Thyroid gland (tissue), 4 donors: ENCODE results near the gene GYS1. TPM values are rescaled to one million over a fixed set of nuclear protein-coding genes. Genes with fewer than 3 reads are reported as not detected.

Source experiments
- DNase-seq, 2 donors: peaks; one replicate each; pipeline ENCODE4 v3.0.0-alpha.2; 2019
- H3K27ac ChIP-seq, 3 donors: fragments of 200-600 bp; sonication (generic); 1 replicate in 2 of 3; 2 replicates in 1 of 3; pipeline ENCODE4 v1.5.1; 2016 to 2019; ENCODE audit warnings: mild to moderate bottlenecking in 1 of 3, moderate library complexity in 1 of 3
- H3K27me3 ChIP-seq: fragments of 200-600 bp; sonication (generic); one replicate; pipeline ENCODE4 v1.5.1; 2019
- H3K36me3 ChIP-seq, 2 donors: fragments of 200-600 bp; sonication (generic); one replicate each; pipeline ENCODE4 v1.5.1; 2016 to 2019
- H3K4me1 ChIP-seq, 2 donors: fragments of 200-600 bp; sonication (generic); one replicate each; pipeline ENCODE4 v1.5.1; 2017 to 2019
- H3K4me3 ChIP-seq, 3 donors: fragments of 200-600 bp; sonication (generic); replicated peaks in 1 of 3; 1 replicate in 2 of 3; 2 replicates in 1 of 3; pipeline ENCODE4 v1.5.1; 2016; ENCODE audit warnings: mild to moderate bottlenecking in 1 of 3
- H3K9me3 ChIP-seq: fragments of 200-600 bp; sonication (generic); one replicate; pipeline ENCODE4 v1.5.1; 2017
- CTCF ChIP-seq, 6 experiments: fragments of 200-600 bp in 3 of 6; fragments of 450-650 bp in 3 of 6; sonication (generic) in 3 of 6; IDR thresholded peaks; one replicate each; pipeline ENCODE4 v1.5.1; 2016 to 2019; ENCODE audit warnings: antibody characterized with exemption in 6 of 6, mild to moderate bottlenecking in 2 of 6, inconsistent platforms in 1 of 6, moderate library complexity in 1 of 6
- POLR2A ChIP-seq, 2 donors: fragments of 450-650 bp; IDR thresholded peaks; one replicate each; pipeline ENCODE4 v1.6.1; 2017; ENCODE audit warnings: antibody characterized with exemption in 2 of 2, mild to moderate bottlenecking in 2 of 2, moderate library complexity in 1 of 2
- WGBS, 2 donors: methylation state at CpG; one replicate each; pipeline ENCODE4 v1.1.5; 2017; 5-methylcytosine and 5-hydroxymethylcytosine counted together
- intact Hi-C: fragments of 100-400 bp; cut with DNase I; formaldehyde crosslinking; loops from one replicate; pipeline ENCODE4 v1.15.1; 2023
- total RNA-seq, 4 donors: library from RNA; depleted of rRNA; stranded (reverse); fragments of >200 nt; gene quantifications; one replicate each; pipeline ENCODE4 v1.2.3, GENCODE V29; 2016

The GYS1 gene
- total RNA-seq, 4 donors from 2014 or later: 17.9 to 33.2 (median 23.9) TPM

DNA sequence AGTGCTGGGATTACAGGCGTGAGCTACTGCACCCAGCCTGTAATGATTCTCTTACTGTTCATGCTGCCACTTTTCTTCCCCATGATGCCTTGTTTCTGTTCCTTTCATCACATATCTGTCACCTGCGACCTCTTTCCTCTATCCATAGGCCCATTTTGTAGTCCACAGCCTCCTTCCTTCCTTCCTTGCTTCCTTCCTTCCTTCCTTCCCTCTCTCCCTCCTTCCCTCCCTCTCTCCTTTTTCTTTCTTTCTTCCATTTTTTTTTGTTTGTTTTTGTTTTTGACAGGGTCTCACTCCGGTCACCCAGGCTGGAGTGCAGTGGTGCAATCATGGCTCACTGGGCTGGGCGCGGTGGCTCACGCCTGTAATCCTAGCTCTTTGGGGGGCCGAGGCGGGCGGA is 4.2 kb downstream of the GYS1 start:
- Histone ChIP-seq H3K36me3 (peaks cover 12 to 30% of the 10 kb centered on the region in 2 donors), H3K9me3 (no peaks in the 10 kb centered on the region), H3K4me1 (peaks cover 12% of the 10 kb centered on the region in 2 donors), H3K4me3 (no peak overlapping the region), H3K27ac (no peak overlapping the region), H3K27me3 (no peaks in the 10 kb centered on the region)
- 94 to 98% methylated on average over 9 of the region's 9 CpGs for WGBS, 2 donors
- no peak for DNase-seq
- TF ChIP-seq POLR2A (IDR thresholded peaks at IDR 0.05) (no peak), CTCF (IDR thresholded peaks at IDR 0.05) (no peak)
- intact Hi-C loops: no loop called here

GRCh38 chr19:48988286-48988685 is 4.8 kb downstream of the GYS1 start:
- H3K27ac ChIP-seq: no peak overlapping the region
- peaks cover 12% of the 10 kb centered on the region in 2 donors for H3K4me1 ChIP-seq
- intact Hi-C loops: no loop called here
- peaks cover 12 to 32% of the 10 kb centered on the region in 2 donors for H3K36me3 ChIP-seq
- TF ChIP-seq POLR2A (IDR thresholded peaks at IDR 0.05): no peak
- no peak for TF ChIP-seq CTCF (IDR thresholded peaks at IDR 0.05)
- H3K27me3 ChIP-seq: no peaks in the 10 kb centered on the region
- no peaks in the 10 kb centered on the region for H3K9me3 ChIP-seq
- DNase-seq: no peak
- H3K4me3 ChIP-seq: no peak overlapping the region
- 95 to 97% methylated on average over 7 of the region's 7 CpGs for WGBS, 2 donors

GRCh38 chr19:48987323-48987722 is 5.8 kb downstream of the GYS1 start:
- Histone ChIP-seq H3K36me3 (peaks cover 12 to 32% of the 10 kb centered on the region in 2 donors), H3K9me3 (no peaks in the 10 kb centered on the region), H3K27me3 (no peaks in the 10 kb centered on the region), H3K27ac (no peak overlapping the region), H3K4me1 (peaks cover 12% of the 10 kb centered on the region in 2 donors), H3K4me3 (no peak overlapping the region)
- WGBS, 2 donors: 85 to 92% methylated on average over 7 of the region's 7 CpGs
- TF ChIP-seq POLR2A (IDR thresholded peaks at IDR 0.05) (no peak), CTCF (IDR thresholded peaks at IDR 0.05) (no peak)
- intact Hi-C loops: no loop called here
- no peak for DNase-seq

DNA sequence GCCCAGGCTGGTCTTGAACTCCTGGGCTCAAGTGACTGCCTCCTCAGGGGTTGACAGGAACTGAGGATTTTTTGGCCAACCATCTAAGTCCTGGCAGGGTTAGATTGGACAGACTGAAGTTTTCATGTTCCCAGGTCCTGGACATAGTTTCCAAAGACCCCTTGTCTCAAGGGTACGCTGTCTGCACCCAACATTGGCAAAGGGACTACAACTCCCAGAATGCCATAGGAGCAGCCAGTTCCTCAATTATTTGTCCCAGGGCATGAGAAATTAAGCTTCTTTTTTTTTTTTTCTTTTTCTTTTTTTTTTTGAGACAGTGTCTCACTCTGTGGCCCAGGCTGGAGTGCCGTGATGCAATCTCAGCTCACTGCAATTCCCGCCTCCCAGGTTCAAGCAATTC is 6.9 kb downstream of the GYS1 start:
- peaks cover 12 to 35% of the 10 kb centered on the region in 2 donors for H3K36me3 ChIP-seq
- intact Hi-C loops: no loop called here
- no peaks in the 10 kb centered on the region for H3K27me3 ChIP-seq
- H3K27ac ChIP-seq: no peak overlapping the region
- WGBS, 2 donors: 95 to 97% methylated on average over 3 of the region's 3 CpGs
- no peak for DNase-seq
- TF ChIP-seq POLR2A (IDR thresholded peaks at IDR 0.05): no peak
- TF ChIP-seq CTCF (IDR thresholded peaks at IDR 0.05): no peak
- no peak overlapping the region for H3K4me3 ChIP-seq
- H3K9me3 ChIP-seq: no peaks in the 10 kb centered on the region
- H3K4me1 ChIP-seq: peaks cover 2% of the 10 kb centered on the region in 2 donors

DNA sequence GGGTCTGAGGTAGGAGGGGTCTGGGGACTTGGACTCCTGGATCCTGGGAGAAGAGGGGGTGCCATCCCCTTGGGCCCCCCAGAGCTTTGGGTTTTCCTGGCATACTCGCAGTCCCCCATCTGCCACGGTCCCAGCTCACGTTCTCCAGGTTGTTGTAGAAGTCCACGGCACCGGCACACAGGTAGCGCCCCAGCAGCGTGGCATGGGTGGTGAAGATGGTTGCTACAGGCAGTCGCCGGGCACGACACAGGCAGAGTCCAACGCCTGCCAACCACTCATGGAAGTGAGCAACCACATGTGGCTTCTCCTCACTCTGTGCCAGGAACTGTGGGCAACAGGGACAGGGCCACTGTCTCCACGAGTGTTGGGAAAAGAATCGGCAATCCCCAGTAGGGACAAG is 7.4 kb downstream of the GYS1 start:
- Histone ChIP-seq H3K4me3 (no peak overlapping the region), H3K9me3 (no peaks in the 10 kb centered on the region), H3K27ac (no peak overlapping the region), H3K27me3 (no peaks in the 10 kb centered on the region), H3K36me3 (peaks cover 12 to 38% of the 10 kb centered on the region in 2 donors), H3K4me1 (no peaks in the 10 kb centered on the region)
- intact Hi-C loops: no loop called here
- 95 to 99% methylated on average over 8 to 13 of the region's 13 CpGs for WGBS, 2 donors
- TF ChIP-seq POLR2A (IDR thresholded peaks at IDR 0.05): no peak
- TF ChIP-seq CTCF (IDR thresholded peaks at IDR 0.05): no peak
- no peak for DNase-seq
